SK-MEL-5 (cell line): Measurements from ENCODE around the gene HSBP1L1. TPM values are rescaled to one million over a fixed set of nuclear protein-coding genes. Genes with fewer than 3 reads are reported as not detected.
"Not testable (repeated sequence)": the region's sequence is repeated elsewhere in the genome, so short reads cannot be mapped to it uniquely, and the experiment has no call there.

Experiments
- DNase-seq: peaks from one replicate; pipeline ENCODE4 v3.0.0-alpha.2; 2016; ENCODE audit warnings: low read depth, low spot score
- in situ Hi-C: cut with HindIII; loops from 2 replicates; pipeline ENCODE4 v1.10.0; 2016; ENCODE audit warnings: low sequenced_read_pairs, high pct_unique_total_duplicates, low pct_unique_long_range_greater_than_20kb
- total RNA-seq: library from RNA; depleted of rRNA; stranded (reverse); fragments of >200 nt; shearing (Covaris generic); gene quantifications from 2 replicates; pipeline ENCODE4 v1.2.3, GENCODE V29; 2014; rRNA removed

HSBP1L1 gene
- total RNA-seq, 1 experiment from 2014 or later = 23.4 TPM

DNA sequence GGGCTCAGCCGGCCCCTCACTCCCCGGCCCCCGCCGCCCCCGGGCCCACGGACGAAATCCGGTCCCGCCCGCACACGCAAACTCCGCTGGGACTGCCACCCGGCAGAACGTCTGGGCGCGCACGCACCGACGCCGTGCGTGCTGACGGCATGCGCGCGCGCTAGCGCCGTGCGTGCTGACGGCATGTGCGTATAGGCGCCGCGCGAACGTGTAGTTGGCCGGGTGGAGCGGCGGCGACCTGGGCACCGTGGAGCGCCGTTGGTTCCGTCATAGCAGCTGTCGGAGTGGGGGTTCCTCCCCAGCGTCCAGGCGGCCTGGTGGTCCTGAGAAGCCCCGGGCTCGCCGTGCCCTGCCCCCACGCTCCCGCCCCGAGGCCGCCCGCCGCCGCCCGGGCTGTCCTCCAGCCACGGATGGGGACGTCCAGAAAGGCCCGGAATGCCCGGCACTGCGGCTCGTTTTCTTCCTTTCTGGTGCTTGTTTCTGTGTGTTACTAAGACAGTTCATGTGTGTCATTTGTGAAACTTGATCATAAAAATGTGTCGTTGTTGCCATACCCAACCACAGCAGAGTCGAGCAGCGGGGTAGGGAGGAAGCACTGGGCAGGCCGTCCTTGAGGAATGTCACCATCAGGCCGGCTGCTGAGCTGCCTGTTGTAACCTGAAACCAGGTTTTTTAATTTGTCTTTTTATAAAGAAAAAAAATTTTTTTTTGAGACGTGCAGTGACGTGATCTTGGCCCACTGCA lies 24.2 kb downstream of the HSBP1L1 start, which contains the start of gene TXNL4A:
Gene TXNL4A, minus strand, starts transcription at position 113 of the 744 bp plus-strand sequence. CDS start 171 bp downstream, outside the sequence.
- in situ Hi-C loops = no loop called here

GRCh38 chr18:79989195-79989497 lies 24.7 kb downstream of the HSBP1L1 start:
- DNase-seq = no peak
- in situ Hi-C loops = no loop called here

More for the DNA sequence above, 24.2 kb downstream of the HSBP1L1 start, which contains the start of gene TXNL4A:
- DNase-seq = peak; percentile 77

- in situ Hi-C loops = no loop called here
- DNase-seq = no peak
These were observed 27.1 kb downstream of the HSBP1L1 start for GRCh38 chr18:79991494-79991893.

DNA sequence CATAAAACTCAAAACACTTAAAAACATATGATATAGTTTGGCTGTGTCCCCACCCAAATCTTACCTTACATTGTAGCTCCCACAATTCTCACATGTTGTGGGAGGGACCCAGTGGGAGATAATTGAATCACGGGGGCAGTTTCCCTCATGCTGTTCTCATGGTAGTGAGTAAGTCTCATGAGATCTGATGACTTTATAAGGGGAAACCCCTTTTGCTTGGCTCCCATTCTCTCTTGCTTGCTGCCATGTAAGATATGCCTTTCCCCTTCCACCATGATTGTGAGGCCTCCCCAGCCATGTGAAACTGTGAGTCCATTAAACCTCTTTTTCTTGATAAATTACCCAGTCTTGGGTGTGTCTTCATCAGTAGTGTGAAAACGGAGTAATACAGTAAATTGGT lies 35.3 kb downstream of the HSBP1L1 start:
- in situ Hi-C loops, DNase-seq: not testable (repeated sequence)

- no peak for DNase-seq
- in situ Hi-C loops = no loop called here
These were observed 36.4 kb downstream of the HSBP1L1 start for GRCh38 chr18:80000877-80001276.

DNA sequence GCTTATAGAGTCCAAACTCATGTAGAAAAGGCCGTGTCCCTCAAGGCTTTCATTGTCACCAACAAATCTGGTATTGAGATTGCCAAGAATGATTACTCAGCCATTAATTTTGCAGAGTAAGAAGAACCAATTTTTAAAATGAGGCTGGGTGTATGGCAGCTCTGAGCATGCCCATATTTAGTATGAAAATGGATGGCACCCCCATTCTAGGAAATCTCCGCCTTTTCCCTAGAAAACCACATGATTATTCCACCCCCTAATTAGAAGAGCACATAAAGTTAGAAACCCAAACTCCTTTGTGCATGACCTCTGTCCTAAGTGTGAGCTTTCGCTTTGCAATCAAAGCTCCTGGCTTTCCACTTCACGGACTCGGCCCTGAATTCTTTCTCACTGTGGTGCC lies 38.0 kb downstream of the HSBP1L1 start:
- DNase-seq = no peak
- in situ Hi-C loops = no loop called here

GRCh38 chr18:80004600-80005342 lies 40.3 kb downstream of the HSBP1L1 start:
- DNase-seq = no peak
- in situ Hi-C loops = no loop called here

DNA sequence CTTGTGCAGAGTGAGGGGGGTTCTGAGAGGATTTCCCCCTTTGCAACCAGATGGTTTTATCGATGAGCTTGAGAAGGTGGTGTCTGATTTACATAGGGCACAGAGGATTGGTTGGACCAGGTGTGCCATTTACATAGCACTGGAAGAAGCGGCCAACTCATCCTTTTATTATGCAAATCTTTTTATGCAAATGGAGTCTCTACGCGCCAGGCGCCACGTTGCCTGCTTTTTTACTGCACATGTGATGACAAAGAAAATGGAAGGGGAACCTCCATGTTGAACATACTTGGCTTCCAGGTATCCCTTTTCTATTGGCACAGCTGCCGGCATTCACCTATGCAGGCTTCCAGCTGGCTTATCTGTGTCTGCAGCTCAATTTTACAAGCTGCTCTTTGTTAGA lies 42.3 kb downstream of the HSBP1L1 start:
- in situ Hi-C loops = no loop called here

GRCh38 chr18:80009661-80010550 lies 45.5 kb downstream of the HSBP1L1 start:
- in situ Hi-C loops = no loop called here
- no peak for DNase-seq

More for the DNA sequence above, 42.3 kb downstream of the HSBP1L1 start:
- DNase-seq = no peak

DNA sequence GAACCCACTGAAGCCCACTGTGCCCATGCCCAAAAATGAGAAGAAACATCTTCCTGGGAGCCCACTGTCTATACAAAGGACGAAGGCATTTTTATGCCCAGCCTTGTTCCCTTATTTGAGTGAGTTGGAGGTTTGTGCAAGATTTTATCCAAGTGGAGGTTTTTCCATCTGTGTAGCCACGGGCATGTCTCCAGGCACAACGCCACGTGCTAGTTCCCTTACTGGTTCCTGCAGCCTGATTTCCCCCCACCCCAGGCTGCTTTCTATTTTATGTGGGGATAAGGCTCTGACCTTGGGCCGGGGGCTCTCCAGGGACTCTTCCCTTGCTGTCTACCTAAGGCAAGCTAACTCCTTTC lies 46.1 kb downstream of the HSBP1L1 start:
- in situ Hi-C loops = no loop called here
- DNase-seq = no peak

- in situ Hi-C loops, DNase-seq: not testable (repeated sequence)
These were observed 47.2 kb downstream of the HSBP1L1 start for GRCh38 chr18:80011496-80012137.

- in situ Hi-C loops = no loop called here
- no peak for DNase-seq
These were observed 48.3 kb downstream of the HSBP1L1 start for GRCh38 chr18:80012714-80013113.

Other genes starting within 250 kb of the HSBP1L1 start
- gene KCNG2, start 166.7 kb upstream of the HSBP1L1 start, total RNA-seq = not detected in 2 replicates
- gene SLC66A2, start 13.0 kb upstream of the HSBP1L1 start, total RNA-seq = 16.9 and 18.3 TPM in 2 replicates
- 126 and 158 TPM in 2 replicates for gene TXNL4A, start 23.9 kb downstream of the HSBP1L1 start, total RNA-seq
- 33.2 and 33.7 TPM in 2 replicates for gene RBFA, start 69.8 kb downstream of the HSBP1L1 start, total RNA-seq
- 13.3 and 14.3 TPM in 2 replicates for gene ADNP2, start 144.6 kb downstream of the HSBP1L1 start, total RNA-seq